ENCODE data around the gene APOA4. TPM values are rescaled to one million over a fixed set of nuclear protein-coding genes. Genes with fewer than 3 reads are reported as not detected.

APOA4 gene
- total and polyA plus RNA-seq, 9 of the 15 experiments (the other 6 are each of a cell fraction or from before 2014, with no cell fraction given), result 0.07 TPM; not detected in 8

DNA sequence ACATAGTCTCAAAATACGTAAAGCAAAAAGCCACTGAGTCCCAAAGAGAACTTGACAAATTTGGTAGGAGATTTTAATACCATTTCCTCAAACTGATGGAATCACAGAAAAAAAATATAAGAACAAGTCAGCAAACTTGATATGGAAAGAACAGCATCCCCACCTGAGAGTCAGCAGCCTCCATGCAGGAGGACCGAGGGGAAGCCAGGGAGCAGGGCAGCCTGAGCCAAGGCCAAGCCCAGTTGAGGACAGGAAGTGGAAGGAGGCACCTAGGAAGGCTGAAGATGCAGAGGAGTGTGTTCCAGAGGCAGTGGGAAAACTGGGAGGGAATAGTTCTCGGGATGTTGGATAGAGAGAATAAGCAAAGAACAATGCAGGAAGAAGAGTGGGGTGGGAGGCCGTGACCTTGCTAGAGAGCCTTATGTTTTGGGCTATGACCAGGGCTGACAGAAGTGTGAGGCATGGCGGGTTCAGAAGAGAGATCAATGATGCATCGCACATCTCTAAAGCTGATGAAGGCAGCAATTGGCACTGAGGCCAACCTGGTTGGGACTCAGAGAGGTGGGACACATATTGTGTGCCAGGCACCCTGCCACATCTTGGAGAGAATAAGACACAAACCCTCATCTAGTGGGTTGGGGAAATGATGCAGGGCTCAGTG lies 15.4 kb downstream of the APOA4 start (continued):
- TF ChIP-seq, protein P1, sequence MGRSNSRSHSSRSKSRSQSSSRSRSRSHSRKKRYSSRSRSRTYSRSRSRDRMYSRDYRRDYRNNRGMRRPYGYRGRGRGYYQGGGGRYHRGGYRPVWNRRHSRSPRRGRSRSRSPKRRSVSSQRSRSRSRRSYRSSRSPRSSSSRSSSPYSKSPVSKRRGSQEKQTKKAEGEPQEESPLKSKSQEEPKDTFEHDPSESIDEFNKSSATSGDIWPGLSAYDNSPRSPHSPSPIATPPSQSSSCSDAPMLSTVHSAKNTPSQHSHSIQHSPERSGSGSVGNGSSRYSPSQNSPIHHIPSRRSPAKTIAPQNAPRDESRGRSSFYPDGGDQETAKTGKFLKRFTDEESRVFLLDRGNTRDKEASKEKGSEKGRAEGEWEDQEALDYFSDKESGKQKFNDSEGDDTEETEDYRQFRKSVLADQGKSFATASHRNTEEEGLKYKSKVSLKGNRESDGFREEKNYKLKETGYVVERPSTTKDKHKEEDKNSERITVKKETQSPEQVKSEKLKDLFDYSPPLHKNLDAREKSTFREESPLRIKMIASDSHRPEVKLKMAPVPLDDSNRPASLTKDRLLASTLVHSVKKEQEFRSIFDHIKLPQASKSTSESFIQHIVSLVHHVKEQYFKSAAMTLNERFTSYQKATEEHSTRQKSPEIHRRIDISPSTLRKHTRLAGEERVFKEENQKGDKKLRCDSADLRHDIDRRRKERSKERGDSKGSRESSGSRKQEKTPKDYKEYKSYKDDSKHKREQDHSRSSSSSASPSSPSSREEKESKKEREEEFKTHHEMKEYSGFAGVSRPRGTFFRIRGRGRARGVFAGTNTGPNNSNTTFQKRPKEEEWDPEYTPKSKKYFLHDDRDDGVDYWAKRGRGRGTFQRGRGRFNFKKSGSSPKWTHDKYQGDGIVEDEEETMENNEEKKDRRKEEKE (IDR thresholded peaks at IDR 0.05; ENCODE audit: borderline replicate concordance in 1 of 2, control insufficient read depth in 1 of 2, low read depth in 2 of 2, low read length in 1 of 2), result no peak

- DNase-seq (ENCODE audit: extremely low read depth in 1 of 4, low spot score in 3 of 4) (no peak), FAIRE-seq (no peak)
- in situ Hi-C loops (cut with MboI), result no loop called here
These were observed 19.1 kb downstream of the APOA4 start for GRCh38 chr11:116804001-116804400.

More at GRCh38 chr11:116804001-116804400, 19.1 kb downstream of the APOA4 start:
- Histone ChIP-seq H3K9ac (ENCODE audit: insufficient read depth in 1 of 2, low read depth in 2 of 2, low read length in 2 of 2) (no peak overlapping the region), H3K36me3 (ENCODE audit: control insufficient read depth, insufficient read depth, low read length) (no peaks in the 10 kb centered on the region), H3K9me3 (replicated peaks; ENCODE audit: control insufficient read depth, insufficient read depth, low read depth, low read length) (no peaks in the 10 kb centered on the region), H3K79me2 (ENCODE audit: control insufficient read depth, insufficient read depth, low read length) (no peaks in the 10 kb centered on the region), H3K4me1 (replicated peaks in 1 of 2; ENCODE audit: control insufficient read depth in 2 of 2, insufficient read depth in 2 of 2, low read length in 2 of 2) (no peaks in the 10 kb centered on the region), H3K9me1 (ENCODE audit: control insufficient read depth, insufficient read depth, low read length) (no peaks in the 10 kb centered on the region), H3K4me3 (no peak overlapping the region), H3K27ac (ENCODE audit: extremely low read depth, low read depth, low read length) (no peak overlapping the region), H3K27me3 (ENCODE audit: control insufficient read depth in 2 of 2, insufficient read depth in 2 of 2, low read length in 2 of 2) (peaks cover 4 to 14% of the 10 kb centered on the region in 2 experiments; a peak in 3 of 5 replicates), H3K4me2 (ENCODE audit: insufficient read depth, low read length) (no peak overlapping the region), H2AFZ (ENCODE audit: low read depth, low read length) (no peak overlapping the region), H4K20me1 (replicated peaks; ENCODE audit: control insufficient read depth, insufficient read depth, low read length) (no peaks in the 10 kb centered on the region; the same call in 1 of the 2 replicates)
- no peak for TF ChIP-seq PTTG1 (tag; IDR thresholded peaks at IDR 0.05; ENCODE audit: low read depth)
- no peak for TF ChIP-seq ZFP36 (IDR thresholded peaks at IDR 0.05; ENCODE audit: low read depth, low read length, partially characterized antibody)
- TF ChIP-seq, protein P2, sequence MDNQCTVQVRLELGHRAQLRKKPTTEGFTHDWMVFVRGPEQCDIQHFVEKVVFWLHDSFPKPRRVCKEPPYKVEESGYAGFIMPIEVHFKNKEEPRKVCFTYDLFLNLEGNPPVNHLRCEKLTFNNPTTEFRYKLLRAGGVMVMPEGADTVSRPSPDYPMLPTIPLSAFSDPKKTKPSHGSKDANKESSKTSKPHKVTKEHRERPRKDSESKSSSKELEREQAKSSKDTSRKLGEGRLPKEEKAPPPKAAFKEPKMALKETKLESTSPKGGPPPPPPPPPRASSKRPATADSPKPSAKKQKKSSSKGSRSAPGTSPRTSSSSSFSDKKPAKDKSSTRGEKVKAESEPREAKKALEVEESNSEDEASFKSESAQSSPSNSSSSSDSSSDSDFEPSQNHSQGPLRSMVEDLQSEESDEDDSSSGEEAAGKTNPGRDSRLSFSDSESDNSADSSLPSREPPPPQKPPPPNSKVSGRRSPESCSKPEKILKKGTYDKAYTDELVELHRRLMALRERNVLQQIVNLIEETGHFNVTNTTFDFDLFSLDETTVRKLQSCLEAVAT (IDR thresholded peaks at IDR 0.05), result no peak
- TF ChIP-seq, protein P3, sequence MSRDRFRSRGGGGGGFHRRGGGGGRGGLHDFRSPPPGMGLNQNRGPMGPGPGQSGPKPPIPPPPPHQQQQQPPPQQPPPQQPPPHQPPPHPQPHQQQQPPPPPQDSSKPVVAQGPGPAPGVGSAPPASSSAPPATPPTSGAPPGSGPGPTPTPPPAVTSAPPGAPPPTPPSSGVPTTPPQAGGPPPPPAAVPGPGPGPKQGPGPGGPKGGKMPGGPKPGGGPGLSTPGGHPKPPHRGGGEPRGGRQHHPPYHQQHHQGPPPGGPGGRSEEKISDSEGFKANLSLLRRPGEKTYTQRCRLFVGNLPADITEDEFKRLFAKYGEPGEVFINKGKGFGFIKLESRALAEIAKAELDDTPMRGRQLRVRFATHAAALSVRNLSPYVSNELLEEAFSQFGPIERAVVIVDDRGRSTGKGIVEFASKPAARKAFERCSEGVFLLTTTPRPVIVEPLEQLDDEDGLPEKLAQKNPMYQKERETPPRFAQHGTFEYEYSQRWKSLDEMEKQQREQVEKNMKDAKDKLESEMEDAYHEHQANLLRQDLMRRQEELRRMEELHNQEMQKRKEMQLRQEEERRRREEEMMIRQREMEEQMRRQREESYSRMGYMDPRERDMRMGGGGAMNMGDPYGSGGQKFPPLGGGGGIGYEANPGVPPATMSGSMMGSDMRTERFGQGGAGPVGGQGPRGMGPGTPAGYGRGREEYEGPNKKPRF (IDR thresholded peaks at IDR 0.05; ENCODE audit: low read depth, low read length), result no peak
- no peak for TF ChIP-seq PHB (CRISPR knock-in tag; IDR thresholded peaks at IDR 0.05)
- TF ChIP-seq SRSF3 (IDR thresholded peaks at IDR 0.05; ENCODE audit: insufficient read depth, low read length), result no peak
- POLR2A ChIA-PET, result no interaction called here
- no TSS peak for BruUV-seq (replicated peaks)
- no peak for ATAC-seq
- WGBS (ENCODE audit: insufficient coverage, low coverage, missing lambda C conversion rate), result 4% methylated on average over 3 of the region's 3 CpGs
- intact Hi-C loops (cut with micrococcal nuclease), result no loop called here
- CTCF ChIA-PET (ENCODE audit: low intra/inter-chr PET ratio), result no interaction called here
